GM10266 (cell line): Measurements from ENCODE around the gene BMP4.

Source experiments
- DNase-seq: peaks from one replicate; pipeline ENCODE4 v3.0.0; 2012; ENCODE audit errors: extremely low spot score
- TF ChIP-seq, protein P1 (sequence below): IDR thresholded peaks from 2 replicates; pipeline ENCODE4 v1.5.1; 2012; ENCODE audit warnings: mild to moderate bottlenecking, low read depth; ENCODE audit not compliant: control insufficient read depth, insufficient read depth; ENCODE audit errors: missing control alignments

Gene BMP4

DNA sequence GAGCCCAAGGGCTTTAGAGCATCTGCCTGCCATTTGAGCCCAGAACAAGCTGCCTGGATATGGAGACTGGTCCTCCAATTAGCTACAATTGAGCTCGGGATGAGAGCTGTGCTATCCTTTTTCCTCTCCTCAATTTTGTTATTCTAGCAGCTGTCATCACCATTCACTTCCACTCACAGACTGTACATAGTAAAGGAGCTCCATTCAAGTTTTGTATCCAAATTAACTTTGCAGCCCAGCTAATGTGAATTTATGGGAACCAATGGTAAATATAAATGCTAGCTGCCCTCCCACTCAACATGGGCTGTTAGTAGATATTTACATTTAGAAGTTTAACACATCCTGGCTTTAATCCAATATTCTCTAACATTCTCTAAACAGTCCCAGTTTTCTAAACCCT is 44.6 kb downstream of the BMP4 start:
- TF ChIP-seq, protein P1, sequence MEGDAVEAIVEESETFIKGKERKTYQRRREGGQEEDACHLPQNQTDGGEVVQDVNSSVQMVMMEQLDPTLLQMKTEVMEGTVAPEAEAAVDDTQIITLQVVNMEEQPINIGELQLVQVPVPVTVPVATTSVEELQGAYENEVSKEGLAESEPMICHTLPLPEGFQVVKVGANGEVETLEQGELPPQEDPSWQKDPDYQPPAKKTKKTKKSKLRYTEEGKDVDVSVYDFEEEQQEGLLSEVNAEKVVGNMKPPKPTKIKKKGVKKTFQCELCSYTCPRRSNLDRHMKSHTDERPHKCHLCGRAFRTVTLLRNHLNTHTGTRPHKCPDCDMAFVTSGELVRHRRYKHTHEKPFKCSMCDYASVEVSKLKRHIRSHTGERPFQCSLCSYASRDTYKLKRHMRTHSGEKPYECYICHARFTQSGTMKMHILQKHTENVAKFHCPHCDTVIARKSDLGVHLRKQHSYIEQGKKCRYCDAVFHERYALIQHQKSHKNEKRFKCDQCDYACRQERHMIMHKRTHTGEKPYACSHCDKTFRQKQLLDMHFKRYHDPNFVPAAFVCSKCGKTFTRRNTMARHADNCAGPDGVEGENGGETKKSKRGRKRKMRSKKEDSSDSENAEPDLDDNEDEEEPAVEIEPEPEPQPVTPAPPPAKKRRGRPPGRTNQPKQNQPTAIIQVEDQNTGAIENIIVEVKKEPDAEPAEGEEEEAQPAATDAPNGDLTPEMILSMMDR: no peak
- no peak for DNase-seq

GRCh38 chr14:53908416-53908815 is 48.2 kb downstream of the BMP4 start:
- no peak for DNase-seq

DNA sequence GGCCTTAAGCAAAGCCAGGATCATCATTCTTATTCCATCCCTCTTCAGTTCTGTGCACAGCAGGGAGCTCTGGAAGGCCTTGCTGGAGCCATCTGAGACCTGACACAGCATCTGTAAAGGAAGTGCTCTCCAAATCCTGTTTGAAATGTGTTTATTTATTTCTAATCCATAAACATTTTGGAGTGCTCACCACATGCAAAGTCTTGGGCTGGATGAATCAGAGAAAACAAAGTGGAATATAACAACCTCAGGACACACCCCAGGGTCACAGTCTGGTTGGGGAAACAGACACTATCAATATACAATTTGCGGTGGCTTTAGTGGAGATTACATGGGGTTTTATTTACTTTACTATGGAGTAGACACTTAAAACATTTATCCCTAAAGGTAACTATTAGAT is 54.3 kb downstream of the BMP4 start:
- no peak for DNase-seq
- TF ChIP-seq, protein P1: no peak

More at GRCh38 chr14:53908416-53908815, 48.2 kb downstream of the BMP4 start:
- TF ChIP-seq, protein P1: no peak

DNA sequence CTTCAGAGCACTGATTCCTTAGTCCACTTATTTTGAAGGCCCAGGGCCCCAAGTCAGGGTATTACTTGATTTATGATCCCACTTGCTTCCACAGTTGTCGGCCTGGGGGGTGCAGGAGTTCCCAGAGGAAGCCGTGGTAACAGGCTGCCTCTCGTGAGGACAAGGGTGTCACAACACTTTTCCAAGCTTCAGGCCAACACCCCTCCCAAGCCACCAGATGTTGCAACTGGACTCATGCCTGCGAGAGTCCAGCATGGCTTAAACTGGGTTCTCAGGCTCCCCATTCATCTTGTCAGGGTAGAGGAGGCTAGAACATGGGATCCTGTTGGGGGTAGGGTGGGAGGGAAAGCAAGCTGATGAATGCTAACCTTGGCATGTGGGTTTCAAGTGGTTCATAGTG is 56.1 kb downstream of the BMP4 start:
- TF ChIP-seq, protein P1: no peak
- DNase-seq: no peak
